Left renal cortex interstitium (tissue), 4 donors: Measurements from ENCODE around the gene MAPK1IP1L. TPM values are rescaled to one million over a fixed set of nuclear protein-coding genes. Genes with fewer than 3 reads are reported as not detected.

Source experiments
- DNase-seq, 4 donors: peaks; one replicate each; pipeline ENCODE4 v3.0.0-alpha.2; 2013; ENCODE audit warnings: low read depth in 4 of 4, low spot score in 2 of 4, missing footprints in 1 of 4
- polyA plus RNA-seq, 4 donors: library from polyadenylated mRNA; unstranded; fragments of 120-200 nt; gene quantifications; one replicate each; pipeline ENCODE4 v1.2.1, GENCODE V29; 2013; ENCODE audit not compliant: insufficient read length in 4 of 4

Gene MAPK1IP1L
- polyA plus RNA-seq, 4 donors, result 90.1 to 128 (median 107) TPM

GRCh38 chr14:55118761-55119160 is 67.3 kb downstream of the MAPK1IP1L start:
- DNase-seq, result no peak

Other genes starting within 250 kb of the MAPK1IP1L start
- gene GCH1, start 148.8 kb upstream of the MAPK1IP1L start, polyA plus RNA-seq, result 10 to 100 TPM in 2 of 4 donors, 1 to 10 TPM in 2; 8.3 to 11.2 (median 10.2) TPM
- gene WDHD1, start 24.5 kb upstream of the MAPK1IP1L start, polyA plus RNA-seq, result 10 to 100 TPM; 15.3 to 19.8 (median 19.7) TPM
- gene SOCS4, start 24.4 kb upstream of the MAPK1IP1L start, polyA plus RNA-seq, result 10 to 100 TPM; 15.7 to 23.4 (median 18.3) TPM
- 10 to 100 TPM; 16.5 to 23.2 (median 22.4) TPM for gene LGALS3, start 77.6 kb downstream of the MAPK1IP1L start, polyA plus RNA-seq
- gene DLGAP5, start 139.9 kb downstream of the MAPK1IP1L start, polyA plus RNA-seq, result 10 to 100 TPM; 26.9 to 32.7 (median 29.6) TPM
- 10 to 100 TPM; 33.6 to 42.3 (median 34.8) TPM for gene FBXO34, start 219.8 kb downstream of the MAPK1IP1L start, polyA plus RNA-seq